Psoas muscle (tissue), 8 donors: ENCODE data around the gene GMPS. TPM values are rescaled to one million over a fixed set of nuclear protein-coding genes. Genes with fewer than 3 reads are reported as not detected.
A peak's percentile ranks its signal among the peaks of the same experiment; 100 is the strongest.
"Not testable (repeated sequence)": the region's sequence is repeated elsewhere in the genome, so short reads cannot be mapped to it uniquely, and the experiment has no call there.

ENCODE experiments used
- ATAC-seq, 4 donors: fragments of 200-7000 bp; cut with Tn5 transposase; one replicate each; pipeline ENCODE4 v1.9.1; 2020; ENCODE audit warnings: moderate library complexity in 3 of 4, mild to moderate bottlenecking in 2 of 4
- DNase-seq, 2 donors: peaks; one replicate each; pipeline ENCODE4 v3.0.0-alpha.2; 2020
- H3K27ac ChIP-seq: fragments of 200-600 bp; one replicate; pipeline ENCODE4 v1.8.0; 2022
- H3K27me3 ChIP-seq, 3 donors: fragments of 200-600 bp in 1 of 3; one replicate each; pipeline versions ENCODE4 v1.6.1 to v1.8.0; 2013 to 2022; ENCODE audit warnings: low read length in 2 of 3, mild to moderate bottlenecking in 2 of 3, moderate library complexity in 1 of 3; ENCODE audit not compliant: insufficient read depth in 3 of 3
- H3K36me3 ChIP-seq, 2 donors: fragments of 200-600 bp in 1 of 2; one replicate each; pipeline versions ENCODE4 v1.6.1 to v1.8.0; 2013 to 2022; ENCODE audit warnings: low read depth in 1 of 2, mild to moderate bottlenecking in 1 of 2, moderate library complexity in 1 of 2; ENCODE audit not compliant: insufficient read depth in 1 of 2
- H3K4me1 ChIP-seq: fragments of 200-600 bp; one replicate; pipeline ENCODE4 v1.8.0; 2022
- H3K4me3 ChIP-seq: fragments of 200-600 bp; one replicate; pipeline ENCODE4 v1.8.0; 2022; ENCODE audit warnings: mild to moderate bottlenecking
- H3K9me3 ChIP-seq: fragments of 200-600 bp; one replicate; pipeline ENCODE4 v1.8.0; 2022
- WGBS, 3 donors: extraction: QIAGEN DNeasy Blood & Tissue Kit; methylation state at CpG; one replicate each; pipeline versions ENCODE4 v1.1.6 to v1.1.7; 2013; 5-methylcytosine and 5-hydroxymethylcytosine counted together
- intact Hi-C, 2 donors: fragments of 100-400 bp; cut with DNase I; formaldehyde crosslinking; loops; one replicate each; pipeline versions ENCODE4 v1.11.0 to v1.14.2; 2022
- polyA plus RNA-seq, 3 donors: library from polyadenylated mRNA; stranded (reverse); fragments of 200-250 nt; gene quantifications; one replicate each; pipeline ENCODE4 v1.2.3, GENCODE V29; 2013
- total RNA-seq, 4 donors: library from RNA; stranded (reverse); fragmentation: NEBNext Ultra II Directional in 2 of 4; extraction: Animal tissue kit (Norgen Biotek cat#: 25700) in 2 of 4; gene quantifications; one replicate each; pipeline versions ENCODE4 v1.2.1 to v1.2.4, GENCODE V29; 2021 to 2023
- TF ChIP-seq, protein P1 (sequence below): fragments of 200-600 bp; IDR thresholded peaks from one replicate; pipeline ENCODE4 v1.8.0; 2022; ENCODE audit warnings: antibody characterized with exemption
- donor health status: healthy with polysubstance abuse.
- donor health status: DM: no; HTN: no; CAD: no; lungs with moderate emphysema.
- donor health status: Bipolar disorder and iron deficiency.
- donor health status: healthy.
- donor health status: DM: yes; HTN: yes; CAD: no.
- donor health status: DM: no; HTN: no; CAD: no.
- donor health status: DM: no; HTN: no; CAD: no.
- donor health status: DM: yes; HTN: yes; CAD: no.

The GMPS gene
- total and polyA plus RNA-seq, 7 donors = 20.8 to 31.3 (median 27.8) TPM

DNA sequence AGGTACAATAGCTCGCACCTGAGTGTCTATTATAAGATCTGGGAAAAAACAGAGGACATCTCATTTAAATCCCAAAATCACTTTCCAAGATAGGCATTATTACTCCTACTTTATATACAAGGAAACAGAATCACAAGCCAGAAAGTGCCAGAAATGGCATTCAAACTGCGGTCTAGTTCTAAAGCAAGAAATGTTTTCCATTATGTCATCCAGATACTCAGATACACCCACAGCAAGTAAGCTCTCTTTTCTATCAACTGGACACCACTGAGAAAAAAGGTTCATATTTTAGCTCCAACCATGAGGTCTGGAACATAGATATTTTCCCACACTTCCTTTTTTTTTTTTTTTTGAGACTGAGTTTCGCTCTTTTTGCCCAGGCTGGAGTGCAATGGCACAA is 24.3 kb upstream of the GMPS start:
- Histone ChIP-seq H3K4me1 (peaks cover 30% of the 10 kb centered on the region), H3K27me3 (no peaks in the 10 kb centered on the region), H3K27ac (no peak overlapping the region), H3K36me3 (peaks cover 0 to 8% of the 10 kb centered on the region in 2 donors), H3K4me3 (no peak overlapping the region), H3K9me3 (no peaks in the 10 kb centered on the region)
- ATAC-seq = no peak
- TF ChIP-seq, protein P1, sequence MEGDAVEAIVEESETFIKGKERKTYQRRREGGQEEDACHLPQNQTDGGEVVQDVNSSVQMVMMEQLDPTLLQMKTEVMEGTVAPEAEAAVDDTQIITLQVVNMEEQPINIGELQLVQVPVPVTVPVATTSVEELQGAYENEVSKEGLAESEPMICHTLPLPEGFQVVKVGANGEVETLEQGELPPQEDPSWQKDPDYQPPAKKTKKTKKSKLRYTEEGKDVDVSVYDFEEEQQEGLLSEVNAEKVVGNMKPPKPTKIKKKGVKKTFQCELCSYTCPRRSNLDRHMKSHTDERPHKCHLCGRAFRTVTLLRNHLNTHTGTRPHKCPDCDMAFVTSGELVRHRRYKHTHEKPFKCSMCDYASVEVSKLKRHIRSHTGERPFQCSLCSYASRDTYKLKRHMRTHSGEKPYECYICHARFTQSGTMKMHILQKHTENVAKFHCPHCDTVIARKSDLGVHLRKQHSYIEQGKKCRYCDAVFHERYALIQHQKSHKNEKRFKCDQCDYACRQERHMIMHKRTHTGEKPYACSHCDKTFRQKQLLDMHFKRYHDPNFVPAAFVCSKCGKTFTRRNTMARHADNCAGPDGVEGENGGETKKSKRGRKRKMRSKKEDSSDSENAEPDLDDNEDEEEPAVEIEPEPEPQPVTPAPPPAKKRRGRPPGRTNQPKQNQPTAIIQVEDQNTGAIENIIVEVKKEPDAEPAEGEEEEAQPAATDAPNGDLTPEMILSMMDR = no peak
- WGBS, 3 donors = 72 to 79% (median 74%) methylated on average over 3 of the region's 3 CpGs
- DNase-seq = no peak
- intact Hi-C loops = no loop called here

DNA sequence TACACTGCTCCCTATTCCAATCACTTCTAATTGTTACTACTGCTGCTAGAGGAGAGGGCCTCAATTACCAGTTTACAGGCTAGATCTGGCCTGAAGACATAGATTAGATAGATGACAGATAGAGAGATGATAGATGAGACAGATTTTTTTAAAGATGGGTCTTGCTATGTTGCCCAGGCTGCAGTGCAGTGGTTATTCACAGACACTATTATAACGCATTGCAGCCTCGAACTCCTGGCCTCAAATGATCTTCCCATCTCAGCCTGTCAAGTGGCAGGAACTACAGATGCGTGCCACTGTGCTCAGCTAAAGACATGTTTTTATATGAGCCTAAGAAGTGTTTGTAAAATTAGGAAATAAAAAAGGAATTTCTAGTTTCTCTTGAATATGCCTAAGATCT is 22.5 kb upstream of the GMPS start:
- Histone ChIP-seq H3K36me3 (peaks cover 0 to 8% of the 10 kb centered on the region in 2 donors), H3K4me1 (peaks cover 48% of the 10 kb centered on the region), H3K4me3 (no peak overlapping the region), H3K27me3 (no peaks in the 10 kb centered on the region), H3K9me3 (no peaks in the 10 kb centered on the region), H3K27ac (no peak overlapping the region)
- ATAC-seq (no peak), DNase-seq (no peak)
- TF ChIP-seq, protein P1 = no peak
- intact Hi-C loops = no loop called here
- 78 to 99% (median 98%) methylated on average over 3 of the region's 3 CpGs for WGBS, 3 donors

DNA sequence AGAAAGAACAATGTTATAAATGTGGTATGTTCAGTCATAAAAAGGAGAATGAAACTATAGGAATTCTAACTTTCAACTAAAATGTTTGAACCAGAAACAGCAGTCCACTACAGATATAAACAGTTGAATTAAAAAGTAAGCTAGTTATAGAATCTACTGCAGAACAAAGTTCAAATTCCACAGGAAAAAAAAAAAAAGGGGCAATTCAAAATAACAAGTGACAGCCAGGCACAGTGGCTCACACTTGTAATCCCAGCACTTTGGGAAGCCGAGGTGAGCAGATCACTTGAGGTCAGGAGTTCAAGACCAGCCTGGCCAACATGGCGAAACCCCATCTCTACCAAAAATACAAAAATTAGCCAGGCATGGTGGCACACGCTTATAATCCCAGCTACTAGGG is 21.0 kb upstream of the GMPS start:
- intact Hi-C loops, ATAC-seq, H3K9me3 ChIP-seq, H3K27me3 ChIP-seq, H3K27ac ChIP-seq, DNase-seq, H3K36me3 ChIP-seq, H3K4me3 ChIP-seq: not testable (repeated sequence)
- 83 to 89% (median 88%) methylated on average over 3 of the region's 3 CpGs for WGBS, 3 donors
- peaks cover 49% of the 10 kb centered on the region for H3K4me1 ChIP-seq

DNA sequence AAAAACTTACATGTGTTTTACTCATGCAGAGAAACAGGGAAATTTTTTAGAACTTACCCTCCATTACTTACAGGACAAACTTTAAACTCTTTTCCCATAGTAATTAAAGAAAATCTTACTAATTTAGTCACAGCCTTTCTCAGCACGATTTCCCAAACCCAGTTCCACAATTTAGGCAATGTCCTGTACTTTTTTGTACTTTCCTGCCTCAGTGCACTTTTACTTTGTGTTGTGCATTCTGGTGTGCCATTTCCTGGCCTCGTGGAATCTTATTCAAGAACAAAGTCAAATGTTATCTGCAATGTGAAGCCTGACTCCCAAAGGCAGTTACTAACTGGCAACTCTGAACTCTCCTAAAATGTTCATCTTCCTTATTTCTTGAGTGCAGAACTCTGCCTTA is 18.1 kb upstream of the GMPS start:
- peaks cover 37% of the 10 kb centered on the region for H3K4me1 ChIP-seq
- no peak for DNase-seq
- no peaks in the 10 kb centered on the region for H3K27me3 ChIP-seq
- TF ChIP-seq, protein P1 = no peak
- peaks cover 0 to 4% of the 10 kb centered on the region in 2 donors for H3K36me3 ChIP-seq
- no peaks in the 10 kb centered on the region for H3K9me3 ChIP-seq
- 25 to 27% (median 27%) methylated on average over 2 of the region's 2 CpGs for WGBS, 3 donors
- peak overlapping the region; percentile 84 for H3K4me3 ChIP-seq
- intact Hi-C loops = loop anchor here in 1 of 2 donors (5.0 kb wide), 1 partner anchor 45 kb away; the partner anchor contains the start of gene C3orf33
- no peak for ATAC-seq
- peak overlapping the region; percentile 1 for H3K27ac ChIP-seq

DNA sequence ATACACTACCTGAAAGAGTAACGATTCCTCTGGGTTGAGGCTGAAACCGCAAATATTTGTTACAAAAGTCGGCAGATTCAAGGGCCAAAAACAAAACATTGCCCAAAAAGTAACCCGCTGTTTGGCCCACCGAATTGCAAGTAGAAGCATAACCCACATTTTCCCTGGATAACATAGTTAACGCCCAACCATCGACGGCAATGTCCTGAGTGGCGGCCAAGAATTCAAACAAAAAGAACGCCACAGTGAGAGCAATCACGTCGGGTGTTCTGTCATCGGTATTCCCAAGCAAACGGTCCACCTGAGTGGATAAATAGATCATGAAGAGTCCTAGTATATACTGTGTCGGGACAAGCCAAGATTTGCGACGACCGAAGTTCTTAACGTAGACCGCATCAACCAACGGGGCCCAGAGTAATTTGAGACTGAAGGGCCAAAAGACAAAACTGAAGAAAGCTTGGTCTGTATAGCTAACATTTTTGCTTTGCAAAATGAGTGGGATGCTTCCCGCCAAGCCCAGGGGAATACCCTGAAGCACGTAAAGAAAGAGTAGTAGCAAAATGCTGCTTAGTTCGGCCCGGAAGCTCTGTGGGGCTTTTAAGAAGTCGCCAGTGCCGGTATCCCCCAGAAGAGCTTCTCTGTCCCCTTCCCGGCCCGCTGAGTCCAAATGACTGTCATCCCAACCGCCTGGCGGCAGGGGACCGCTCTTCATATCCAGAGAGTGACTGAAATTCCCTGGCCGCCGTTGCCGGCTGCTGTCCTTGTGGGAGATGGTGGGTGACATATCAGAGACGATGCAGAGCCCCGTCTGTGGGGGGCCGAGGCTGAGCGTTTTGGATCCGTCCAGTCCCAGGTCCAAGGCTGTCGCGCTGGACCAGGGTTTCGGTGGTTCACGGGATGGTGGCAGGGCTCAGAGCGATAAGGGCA is 17.0 kb upstream of the GMPS start:
- DNase-seq = peak in 1 of 2 donors; percentile 34
- intact Hi-C loops = loop anchor here (2.0 to 5.0 kb wide), 2 partner anchors 17 to 46 kb away; partner anchors contain the start of genes GMPS (in 2 of the 2) and C3orf33 (in 1 of the 2)
- no peaks in the 10 kb centered on the region for H3K27me3 ChIP-seq
- H3K36me3 ChIP-seq = peaks cover 0 to 4% of the 10 kb centered on the region in 2 donors
- TF ChIP-seq, protein P1 = peak; percentile 12
- H3K4me1 ChIP-seq = peaks cover 37% of the 10 kb centered on the region
- peak overlapping the region; percentile 84 for H3K4me3 ChIP-seq
- H3K9me3 ChIP-seq = no peaks in the 10 kb centered on the region
- ATAC-seq = peak; percentile 7 to 53 (median 12)
- WGBS, 3 donors = 1 to 2% (median 2%) methylated on average over 45 of the region's 45 CpGs
- peak overlapping the region; percentile 97 for H3K27ac ChIP-seq
